ENCODE data around the gene TMEM79.
"Not testable (repeated sequence)": the region's sequence is repeated elsewhere in the genome, so short reads cannot be mapped to it uniquely, and the experiment has no call there.

Gene TMEM79

DNA sequence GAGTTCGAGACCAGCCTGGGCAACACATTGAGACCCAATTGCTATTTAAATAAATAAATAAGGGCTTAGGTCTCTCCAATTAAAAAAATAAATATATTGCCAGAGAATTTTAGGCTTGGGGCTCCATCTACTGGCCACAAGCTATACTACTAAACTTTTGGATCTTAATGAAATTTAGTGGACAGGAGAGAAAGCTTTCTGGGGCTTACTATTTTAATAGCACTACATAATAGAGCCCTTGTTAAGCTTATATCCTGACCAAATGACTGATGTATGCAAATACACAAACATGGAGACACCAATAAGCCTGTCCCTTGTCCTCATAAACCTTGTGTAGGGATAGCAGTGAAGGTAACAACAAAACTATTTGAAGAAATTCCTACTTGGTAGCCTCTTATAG, 35.5 kb downstream of the TMEM79 start:
- no peaks in the 10 kb centered on the region for H3K27me3 ChIP-seq (replicated peaks; ENCODE audit: control insufficient read depth, insufficient read depth, low read length)
- no peak for DNase-seq (ENCODE audit: extremely low read depth, insufficient read length)
- peaks cover 30% of the 10 kb centered on the region for H3K36me3 ChIP-seq (ENCODE audit: control insufficient read depth, insufficient read depth, low read length)
- H3K4me3 ChIP-seq (replicated peaks; ENCODE audit: low read depth, low read length): no peak overlapping the region
- TF ChIP-seq CTCF (IDR thresholded peaks at IDR 0.05; ENCODE audit: insufficient read depth, low read length, poor library complexity, severe bottlenecking): peak; percentile 53

- no peak for TF ChIP-seq CTCF (IDR thresholded peaks at IDR 0.05; ENCODE audit: insufficient read depth, low read length, poor library complexity, severe bottlenecking)
- H3K36me3 ChIP-seq (ENCODE audit: control insufficient read depth, insufficient read depth, low read length): peaks cover 32% of the 10 kb centered on the region
- no peaks in the 10 kb centered on the region for H3K27me3 ChIP-seq (replicated peaks; ENCODE audit: control insufficient read depth, insufficient read depth, low read length)
- no peak for DNase-seq (ENCODE audit: extremely low read depth, insufficient read length)
- no peak overlapping the region for H3K4me3 ChIP-seq (replicated peaks; ENCODE audit: low read depth, low read length)
These were observed 36.4 kb downstream of the TMEM79 start for GRCh38 chr1:156320560-156320959.

DNA sequence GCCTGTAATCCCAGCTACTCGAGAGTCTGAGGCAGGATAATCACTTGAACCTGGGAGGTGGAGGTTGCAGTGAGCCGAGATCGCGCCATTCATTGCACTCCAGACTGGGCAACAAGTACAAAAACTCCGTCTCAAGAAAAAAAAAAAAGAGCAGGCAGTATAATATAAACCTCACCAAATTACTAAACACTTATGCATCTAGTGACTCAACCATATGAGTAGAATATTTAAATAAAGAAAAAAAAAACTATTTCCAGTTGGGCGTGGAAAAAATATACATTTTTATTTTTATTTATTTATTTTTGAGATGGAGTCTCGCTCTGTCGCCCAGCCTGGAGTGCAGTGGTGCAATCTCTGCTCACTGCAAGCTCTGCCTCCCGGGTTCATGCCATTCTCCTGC, 39.1 kb downstream of the TMEM79 start:
- not testable (repeated sequence) for DNase-seq (ENCODE audit: extremely low read depth, insufficient read length); H3K27me3 ChIP-seq (replicated peaks; ENCODE audit: control insufficient read depth, insufficient read depth, low read length); H3K4me3 ChIP-seq (replicated peaks; ENCODE audit: low read depth, low read length)
- peaks cover 26% of the 10 kb centered on the region for H3K36me3 ChIP-seq (ENCODE audit: control insufficient read depth, insufficient read depth, low read length)

DNA sequence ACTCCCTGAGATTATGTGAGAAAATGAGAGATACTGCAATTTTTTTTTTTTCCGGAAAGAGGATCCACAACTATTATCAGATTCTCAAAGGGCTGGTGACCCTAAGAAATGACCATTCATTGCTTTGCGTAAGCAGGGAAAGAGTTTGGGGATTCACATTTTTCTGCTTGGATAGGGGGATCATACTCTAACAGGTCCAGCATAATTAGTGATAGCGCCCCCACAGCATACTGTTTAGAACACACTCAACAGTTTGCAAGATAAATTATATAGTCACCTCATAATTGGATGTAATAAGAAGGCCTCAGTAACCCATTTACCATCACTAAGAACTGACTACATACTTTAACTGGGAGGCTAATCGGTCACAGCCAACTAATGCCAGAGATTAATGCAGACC, 52.1 kb downstream of the TMEM79 start:
- TF ChIP-seq CTCF (IDR thresholded peaks at IDR 0.05; ENCODE audit: insufficient read depth, low read length, poor library complexity, severe bottlenecking): peak; percentile 37
- no peaks in the 10 kb centered on the region for H3K27me3 ChIP-seq (replicated peaks; ENCODE audit: control insufficient read depth, insufficient read depth, low read length)
- DNase-seq (ENCODE audit: extremely low read depth, insufficient read length): no peak
- peaks cover 11% of the 10 kb centered on the region for H3K36me3 ChIP-seq (ENCODE audit: control insufficient read depth, insufficient read depth, low read length)
- peak overlapping the region; percentile 84 for H3K4me3 ChIP-seq (replicated peaks; ENCODE audit: low read depth, low read length)

- H3K36me3 ChIP-seq (ENCODE audit: control insufficient read depth, insufficient read depth, low read length): peaks cover 9% of the 10 kb centered on the region
- no peaks in the 10 kb centered on the region for H3K27me3 ChIP-seq (replicated peaks; ENCODE audit: control insufficient read depth, insufficient read depth, low read length)
- peak overlapping the region; percentile 84 for H3K4me3 ChIP-seq (replicated peaks; ENCODE audit: low read depth, low read length)
- no peak for TF ChIP-seq CTCF (IDR thresholded peaks at IDR 0.05; ENCODE audit: insufficient read depth, low read length, poor library complexity, severe bottlenecking)
- no peak for DNase-seq (ENCODE audit: extremely low read depth, insufficient read length)
These were observed 53.1 kb downstream of the TMEM79 start for GRCh38 chr1:156337052-156337887.

GRCh38 chr1:156337888-156338179, 53.7 kb downstream of the TMEM79 start:
- DNase-seq (ENCODE audit: extremely low read depth, insufficient read length): no peak
- no peak for TF ChIP-seq CTCF (IDR thresholded peaks at IDR 0.05; ENCODE audit: insufficient read depth, low read length, poor library complexity, severe bottlenecking)
- peaks cover 9% of the 10 kb centered on the region for H3K36me3 ChIP-seq (ENCODE audit: control insufficient read depth, insufficient read depth, low read length)
- H3K27me3 ChIP-seq (replicated peaks; ENCODE audit: control insufficient read depth, insufficient read depth, low read length): no peaks in the 10 kb centered on the region
- H3K4me3 ChIP-seq (replicated peaks; ENCODE audit: low read depth, low read length): peak overlapping the region; percentile 84

Data from GM06990 (cell line).